ENCODE measurements around the gene GNA12. TPM values are rescaled to one million over a fixed set of nuclear protein-coding genes. Genes with fewer than 3 reads are reported as not detected.

The GNA12 gene
- total and polyA plus RNA-seq, 9 of the 15 experiments (the other 6 are each of a cell fraction or from before 2014, with no cell fraction given): 0.65 to 32.7 (median 9.6) TPM

GRCh38 chr7:2680256-2680655 is 163.9 kb downstream of the GNA12 start:
- no peaks in the 10 kb centered on the region for H3K79me2 ChIP-seq (ENCODE audit: control insufficient read depth, insufficient read depth, low read length)
- in situ Hi-C loops (cut with MboI) (no loop called here), intact Hi-C loops (cut with micrococcal nuclease) (loop anchor here (10.0 kb wide), 1 partner anchor 115 kb away; no protein-coding TSS in a partner anchor)
- H3K27ac ChIP-seq (ENCODE audit: extremely low read depth, low read depth, low read length): no peak overlapping the region
- H3K4me2 ChIP-seq (ENCODE audit: insufficient read depth, low read length): no peak overlapping the region
- ATAC-seq: no peak
- CTCF ChIA-PET (ENCODE audit: low intra/inter-chr PET ratio): interaction anchor here (0.6 to 1.3 kb wide), 3 partner anchors 153 to 673 kb away, joined by 4 to 5 read pairs (median 4); no protein-coding TSS in a partner anchor
- POLR2A ChIA-PET: interaction anchor here (0.6 kb wide), 1 partner anchor 57 kb away, joined by 3 read pairs; no protein-coding TSS in a partner anchor
- WGBS (ENCODE audit: insufficient coverage, low coverage, missing lambda C conversion rate): 29% methylated on average over 11 of the region's 13 CpGs
- no peak overlapping the region; a peak in 1 of 4 replicates for H3K9ac ChIP-seq (ENCODE audit: insufficient read depth in 1 of 2, low read depth in 2 of 2, low read length in 2 of 2)
- DNase-seq (ENCODE audit: extremely low read depth in 1 of 4, low spot score in 3 of 4): no peak
- no peak overlapping the region for H2AFZ ChIP-seq (ENCODE audit: low read depth, low read length)
- H3K27me3 ChIP-seq (ENCODE audit: control insufficient read depth in 2 of 2, insufficient read depth in 2 of 2, low read length in 2 of 2): peaks cover 13 to 46% of the 10 kb centered on the region in 2 experiments; a peak in 4 of 5 replicates
- no peaks in the 10 kb centered on the region; the same call in 1 of the 2 replicates for H4K20me1 ChIP-seq (replicated peaks; ENCODE audit: control insufficient read depth, insufficient read depth, low read length)
- BruUV-seq (replicated peaks): no TSS peak
- no peak overlapping the region for H3K4me3 ChIP-seq
- H3K4me1 ChIP-seq (replicated peaks in 1 of 2; ENCODE audit: control insufficient read depth in 2 of 2, insufficient read depth in 2 of 2, low read length in 2 of 2): peaks cover 0 to 27% of the 10 kb centered on the region in 2 experiments; a peak in 2 of 5 replicates
- no peak for TF ChIP-seq FOXP4 (CRISPR knock-in tag; IDR thresholded peaks at IDR 0.05; ENCODE audit: borderline replicate concordance)
- TF ChIP-seq HEY1 (CRISPR knock-in tag; IDR thresholded peaks at IDR 0.05; ENCODE audit: borderline replicate concordance): no peak
- TF ChIP-seq NR0B1 (IDR thresholded peaks at IDR 0.05; ENCODE audit: partially characterized antibody): no peak
- no peak for TF ChIP-seq ADNP (tag; IDR thresholded peaks at IDR 0.05)
- no peak for TF ChIP-seq ZNF764 (CRISPR knock-in tag; IDR thresholded peaks at IDR 0.05; ENCODE audit: low read depth)
- TF ChIP-seq HMG20A (CRISPR knock-in tag; conservative IDR thresholded peaks at IDR 0.05): no peak
- TF ChIP-seq SRSF9 (IDR thresholded peaks at IDR 0.05; ENCODE audit: borderline replicate concordance, low read depth, low read length): no peak
- TF ChIP-seq NFATC3 (IDR thresholded peaks at IDR 0.05): no peak
- no peak for TF ChIP-seq DDX20 (tag; IDR thresholded peaks at IDR 0.05; ENCODE audit: low read depth)
- no peak for TF ChIP-seq CREB1 (IDR thresholded peaks at IDR 0.05)
- TF ChIP-seq CREB1 (CRISPR knock-in tag; IDR thresholded peaks at IDR 0.05): no peak
- no peak for TF ChIP-seq ZNF707 (CRISPR knock-in tag; conservative IDR thresholded peaks at IDR 0.05)
- no peak for TF ChIP-seq STAT5A (IDR thresholded peaks at IDR 0.05; ENCODE audit: borderline replicate concordance, low read length)
- TF ChIP-seq JUND (IDR thresholded peaks at IDR 0.05; ENCODE audit: borderline replicate concordance, low read depth, low read length): no peak
- no peak for TF ChIP-seq JUND (tag; IDR thresholded peaks at IDR 0.05; ENCODE audit: borderline replicate concordance, low read depth, low read length)
- TF ChIP-seq ETS2 (tag; IDR thresholded peaks at IDR 0.05; ENCODE audit: borderline replicate concordance, poor library complexity, severe bottlenecking): no peak
- TF ChIP-seq NCOA4 (IDR thresholded peaks at IDR 0.05; ENCODE audit: partially characterized antibody): no peak
- no peak for TF ChIP-seq FOXA1 (IDR thresholded peaks at IDR 0.05; ENCODE audit: borderline replicate concordance)
- no peaks in the 10 kb centered on the region for H3K36me3 ChIP-seq (ENCODE audit: control insufficient read depth, insufficient read depth, low read length)
- no peak for FAIRE-seq
- no peaks in the 10 kb centered on the region for H3K9me3 ChIP-seq (replicated peaks; ENCODE audit: control insufficient read depth, insufficient read depth, low read depth, low read length)
- H3K9me1 ChIP-seq (ENCODE audit: control insufficient read depth, insufficient read depth, low read length): no peaks in the 10 kb centered on the region

Measured in K562 (cell line).